Fibroblast of villous mesenchyme (primary cell): Measurements from ENCODE around the gene ITGB1BP1. TPM values are rescaled to one million over a fixed set of nuclear protein-coding genes. Genes with fewer than 3 reads are reported as not detected.

ENCODE experiments used
- DNase-seq: peaks from one replicate; pipeline ENCODE4 v3.0.0-alpha.2; 2010; ENCODE audit warnings: low read depth
- H3K4me3 ChIP-seq: 2 replicates; pipeline ENCODE4 v1.5.1; 2011; ENCODE audit warnings: low read depth, mild to moderate bottlenecking, low read length
- total RNA-seq: library from RNA; depleted of rRNA; stranded (reverse); fragments of >200 nt; gene quantifications from 2 replicates; pipeline ENCODE4 v1.2.3, GENCODE V29; 2012
- TF ChIP-seq, protein P1 (sequence below): IDR thresholded peaks from 2 replicates; pipeline ENCODE4 v1.5.1; 2012; ENCODE audit warnings: low read depth, mild to moderate bottlenecking, low read length; ENCODE audit not compliant: insufficient read depth

The ITGB1BP1 gene
- total RNA-seq, 1 donor, result 33.2 TPM

- TF ChIP-seq, protein P1, sequence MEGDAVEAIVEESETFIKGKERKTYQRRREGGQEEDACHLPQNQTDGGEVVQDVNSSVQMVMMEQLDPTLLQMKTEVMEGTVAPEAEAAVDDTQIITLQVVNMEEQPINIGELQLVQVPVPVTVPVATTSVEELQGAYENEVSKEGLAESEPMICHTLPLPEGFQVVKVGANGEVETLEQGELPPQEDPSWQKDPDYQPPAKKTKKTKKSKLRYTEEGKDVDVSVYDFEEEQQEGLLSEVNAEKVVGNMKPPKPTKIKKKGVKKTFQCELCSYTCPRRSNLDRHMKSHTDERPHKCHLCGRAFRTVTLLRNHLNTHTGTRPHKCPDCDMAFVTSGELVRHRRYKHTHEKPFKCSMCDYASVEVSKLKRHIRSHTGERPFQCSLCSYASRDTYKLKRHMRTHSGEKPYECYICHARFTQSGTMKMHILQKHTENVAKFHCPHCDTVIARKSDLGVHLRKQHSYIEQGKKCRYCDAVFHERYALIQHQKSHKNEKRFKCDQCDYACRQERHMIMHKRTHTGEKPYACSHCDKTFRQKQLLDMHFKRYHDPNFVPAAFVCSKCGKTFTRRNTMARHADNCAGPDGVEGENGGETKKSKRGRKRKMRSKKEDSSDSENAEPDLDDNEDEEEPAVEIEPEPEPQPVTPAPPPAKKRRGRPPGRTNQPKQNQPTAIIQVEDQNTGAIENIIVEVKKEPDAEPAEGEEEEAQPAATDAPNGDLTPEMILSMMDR, result no peak
- DNase-seq, result peak; percentile 37
- no peak overlapping the region for H3K4me3 ChIP-seq
Observed at GRCh38 chr2:9430316-9431293, 7.3 kb upstream of the ITGB1BP1 start.

DNA sequence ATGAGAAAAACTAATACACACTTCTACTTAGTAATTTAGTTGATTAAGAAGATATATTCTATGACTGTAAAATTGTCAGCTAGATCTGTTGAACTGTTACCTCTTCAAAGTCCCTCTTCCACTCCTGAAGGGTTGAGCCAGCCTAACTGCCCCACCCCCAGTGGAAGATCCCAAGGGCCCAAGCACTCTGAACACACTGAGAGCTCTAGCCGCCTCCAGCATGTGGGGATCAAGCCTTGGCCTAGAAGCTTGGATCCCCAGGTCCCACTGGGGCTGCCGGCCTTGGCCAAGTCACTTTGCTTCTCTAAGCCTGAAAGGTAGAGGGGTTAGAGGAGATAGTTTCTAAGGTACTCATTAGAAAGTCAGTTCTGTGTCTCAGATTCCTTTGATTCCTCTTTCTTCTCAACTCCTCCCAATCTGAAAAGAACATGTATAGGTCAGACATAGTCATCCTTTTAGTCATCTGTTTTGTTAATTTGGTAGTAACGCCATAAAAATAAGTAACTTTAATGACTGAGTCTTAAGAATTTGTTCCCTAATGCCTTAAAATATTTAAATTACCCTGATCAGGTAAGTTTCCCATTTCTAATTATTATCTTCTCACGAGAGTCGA is 5.7 kb upstream of the ITGB1BP1 start:
- TF ChIP-seq, protein P1, result no peak
- DNase-seq, result no peak
- no peak overlapping the region for H3K4me3 ChIP-seq

GRCh38 chr2:9424447-9425164 is 1.3 kb upstream of the ITGB1BP1 start:
- no peak for DNase-seq
- peak overlapping the region; percentile 90 for H3K4me3 ChIP-seq
- TF ChIP-seq, protein P1, result no peak

GRCh38 chr2:9423922-9424272 is 569 bp upstream of the ITGB1BP1 start:
- peak; percentile 54 for DNase-seq
- H3K4me3 ChIP-seq, result peak overlapping the region; percentile 90
- TF ChIP-seq, protein P1, result no peak

DNA sequence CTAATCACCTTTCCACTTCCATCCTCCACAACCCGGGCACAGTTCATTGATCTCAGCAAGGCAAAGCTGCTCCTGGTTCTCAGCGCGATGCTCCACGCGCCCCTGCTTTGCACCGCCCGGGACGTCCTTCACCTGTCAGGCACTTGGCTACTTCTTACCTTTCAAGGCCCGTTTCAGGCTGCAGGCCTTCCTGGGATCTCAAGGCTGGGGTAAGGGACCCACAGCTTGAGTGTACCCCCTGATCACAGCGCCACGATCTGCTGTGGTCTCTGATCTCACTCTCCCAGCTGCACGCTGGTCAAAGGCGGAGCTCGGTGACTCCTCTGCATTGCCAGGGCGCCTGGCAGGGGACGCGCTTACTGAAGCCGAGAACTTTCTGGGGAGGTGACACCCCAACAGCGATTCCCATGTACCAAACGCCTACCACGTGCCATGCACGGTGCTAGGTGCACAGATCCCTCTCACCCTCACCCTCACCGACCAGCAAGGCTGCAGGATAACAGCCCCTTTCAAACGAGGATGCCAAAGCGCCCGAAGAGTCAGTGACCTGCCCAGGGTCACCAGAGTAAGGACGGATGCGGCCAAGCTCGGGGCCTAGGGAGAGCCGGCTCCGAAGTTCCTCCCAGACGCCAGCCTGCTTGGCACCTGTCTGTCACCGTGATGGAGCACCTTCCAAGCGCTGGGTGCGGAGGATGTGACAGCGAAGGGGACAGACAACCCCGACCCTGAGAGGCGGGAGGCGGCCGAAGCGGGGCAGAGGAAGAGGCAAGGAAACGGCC is 818 bp downstream of the ITGB1BP1 start:
- DNase-seq, result peak; percentile 32
- peak overlapping the region; percentile 90 for H3K4me3 ChIP-seq
- TF ChIP-seq, protein P1, result no peak

DNA sequence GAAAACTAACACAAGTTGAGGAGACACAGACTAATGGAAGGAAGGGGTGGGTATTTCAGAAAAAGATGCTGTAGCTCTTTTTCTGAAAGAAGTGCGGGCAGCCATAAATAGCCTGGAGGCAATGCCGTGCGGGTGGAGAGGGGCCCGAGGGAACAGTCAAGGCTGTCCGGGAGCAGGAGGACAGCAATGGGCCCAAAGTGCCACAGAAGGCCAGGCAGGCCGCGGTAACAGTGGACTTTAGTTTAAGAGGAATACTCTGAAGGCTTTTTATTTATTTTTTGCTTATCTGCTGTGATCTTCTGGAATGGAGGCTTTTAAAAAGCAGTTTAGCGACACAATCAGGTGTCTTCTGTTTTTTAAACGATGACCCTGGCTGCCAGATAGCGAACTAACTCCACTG is 2.8 kb downstream of the ITGB1BP1 start:
- H3K4me3 ChIP-seq, result no peak overlapping the region
- TF ChIP-seq, protein P1, result no peak
- no peak for DNase-seq
